HG02885 (cell line): ENCODE measurements around the gene SLN.
"Not testable (repeated sequence)": the region's sequence is repeated elsewhere in the genome, so short reads cannot be mapped to it uniquely, and the experiment has no call there.

Experiments
- ATAC-seq: cut with Tn5 transposase; IDR thresholded peaks from one replicate; pipeline ENCODE4 v1.9.1; 2021; ENCODE audit warnings: mild to moderate bottlenecking; ENCODE audit not compliant: unreplicated experiment, poor library complexity

The SLN gene

GRCh38 chr11:107711861-107712755 is at the start of gene SLN:
TSS of gene SLN (minus strand) at chr11:107712056.
- ATAC-seq: no peak

DNA sequence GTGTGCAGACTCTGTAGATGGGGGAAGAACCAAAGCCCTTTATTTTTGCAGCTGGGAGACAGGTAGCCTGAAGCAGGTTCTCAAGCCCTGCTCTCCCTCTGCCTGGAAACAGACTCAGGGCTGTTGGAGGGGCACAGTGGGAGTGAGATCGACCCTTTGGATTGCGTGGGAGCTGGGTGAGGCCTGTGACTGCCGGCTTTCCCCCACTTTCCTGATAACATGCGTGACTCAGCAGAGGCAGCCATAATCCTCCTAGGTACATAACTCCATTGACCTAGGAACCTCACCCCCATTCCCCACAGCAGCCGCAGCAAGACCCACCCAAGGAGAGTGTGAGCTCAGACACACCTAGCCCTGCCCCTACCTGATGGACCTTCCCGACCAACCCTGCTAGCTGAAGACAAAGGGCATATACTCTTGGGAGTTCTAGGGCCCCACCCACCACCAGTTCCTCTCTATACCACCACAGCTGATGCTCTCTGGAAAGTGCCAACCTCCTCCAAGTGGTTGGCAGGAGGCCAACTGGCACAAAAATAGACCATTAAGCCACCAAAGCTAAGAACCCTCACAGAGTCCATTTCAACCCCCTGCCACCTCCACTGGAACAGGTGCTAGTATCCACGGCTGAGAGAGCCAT is 47.0 kb upstream of the SLN start:
- not testable (repeated sequence) for ATAC-seq

- no peak for ATAC-seq
Observed at GRCh38 chr11:107757661-107758060, 45.8 kb upstream of the SLN start.

- no peak for ATAC-seq
Observed at GRCh38 chr11:107756553-107756952, 44.7 kb upstream of the SLN start.

- ATAC-seq: no peak
Observed at GRCh38 chr11:107752949-107753822, 41.3 kb upstream of the SLN start.

GRCh38 chr11:107752508-107752907 is 40.7 kb upstream of the SLN start:
- no peak for ATAC-seq

DNA sequence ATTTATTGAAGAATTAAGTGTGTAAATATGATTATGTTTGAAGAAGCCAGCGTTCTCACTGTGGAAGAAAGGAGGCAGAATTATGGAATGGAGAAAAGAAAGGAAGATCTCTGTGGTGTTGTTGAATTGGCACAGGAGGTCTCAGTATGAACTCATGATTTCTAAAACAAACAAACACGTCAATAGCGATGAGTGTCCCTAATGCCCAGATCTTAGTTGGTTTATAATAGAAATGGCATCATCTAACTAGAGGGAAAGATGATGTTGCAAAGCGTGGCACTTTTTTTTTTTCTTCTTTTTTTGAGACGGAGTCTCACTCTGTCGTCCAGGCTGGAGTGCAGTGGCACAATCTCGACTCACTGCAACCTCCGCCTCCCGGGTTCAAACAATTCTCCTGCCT is 39.2 kb upstream of the SLN start:
- ATAC-seq: no peak

GRCh38 chr11:107750313-107750712 is 38.5 kb upstream of the SLN start:
- ATAC-seq: no peak

DNA sequence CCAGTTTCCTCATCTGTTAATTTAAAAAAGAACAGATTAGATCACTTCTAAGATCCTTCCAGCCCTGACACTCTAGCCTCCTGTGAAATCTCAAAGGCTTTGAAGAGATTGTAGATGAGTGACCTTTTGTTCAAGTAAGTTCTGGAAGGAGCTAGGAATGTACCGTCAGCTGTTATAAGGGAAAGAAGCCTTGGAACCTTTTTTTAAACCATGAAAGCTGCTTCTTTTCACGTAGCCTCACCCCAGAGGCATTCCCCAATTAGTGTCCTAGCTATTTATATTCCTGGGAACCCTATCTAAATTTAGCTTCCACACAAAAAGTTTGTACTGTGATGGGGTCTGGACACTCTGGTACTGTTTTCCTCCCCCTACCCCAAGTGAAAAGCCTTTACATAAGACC is 35.8 kb upstream of the SLN start:
- no peak for ATAC-seq

- no peak for ATAC-seq
Observed at GRCh38 chr11:107744736-107745135, 32.9 kb upstream of the SLN start.

DNA sequence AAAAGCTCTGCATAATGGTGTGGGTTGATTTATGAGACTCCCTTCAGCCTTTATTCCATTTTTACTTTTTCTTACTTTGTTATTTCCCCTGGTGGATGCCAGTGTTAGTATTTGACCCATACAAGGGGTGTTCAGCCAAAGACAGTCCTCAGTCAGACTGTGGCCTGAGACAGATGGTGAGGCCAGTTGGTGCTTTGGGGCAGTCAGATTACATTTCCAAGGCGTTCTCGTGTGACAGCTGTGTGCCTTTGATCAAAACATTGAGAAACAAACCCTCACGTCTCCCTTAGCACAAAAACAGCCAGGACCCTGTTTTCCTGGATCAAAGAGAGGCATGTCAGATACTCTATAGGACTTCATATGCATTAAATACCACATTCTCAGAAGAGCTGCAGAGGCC is 31.3 kb upstream of the SLN start:
- ATAC-seq: no peak

DNA sequence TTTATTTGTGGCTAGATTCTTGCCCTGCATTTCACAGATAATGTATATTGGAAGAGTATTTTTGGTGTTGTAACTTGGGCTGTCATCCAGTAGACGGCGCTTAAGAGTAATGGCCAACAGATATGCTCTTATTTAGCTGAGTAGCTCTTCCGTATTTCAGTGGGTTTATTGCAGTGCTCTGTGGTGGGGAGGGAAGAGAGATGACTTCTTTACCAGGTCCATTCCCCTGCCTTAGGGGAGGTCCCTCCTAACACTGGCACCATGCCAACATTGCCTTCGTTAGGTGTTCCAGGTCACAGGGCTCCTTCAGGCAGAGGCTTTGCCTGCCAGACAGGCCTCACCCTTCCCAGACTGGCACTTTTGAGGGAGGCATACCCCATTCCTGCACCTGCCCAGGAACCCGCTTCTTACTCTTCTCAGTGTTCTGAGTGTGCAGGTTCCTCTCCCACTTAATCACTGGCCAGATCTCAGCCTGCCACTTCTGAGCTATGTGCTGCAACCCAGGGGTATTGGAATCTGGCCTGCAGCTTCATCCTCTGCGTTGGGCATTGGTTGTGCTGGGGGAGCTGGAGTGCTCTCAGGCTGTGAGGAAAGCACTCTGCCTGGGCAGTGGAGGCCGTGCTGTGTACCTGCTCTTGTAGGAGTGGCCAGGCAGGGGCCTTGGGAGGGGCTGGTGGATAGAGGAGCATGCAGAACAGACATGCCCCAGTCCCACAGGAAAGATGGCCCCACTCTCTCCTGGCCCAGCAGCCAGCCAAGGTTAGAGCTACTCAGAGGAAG is 29.4 kb upstream of the SLN start:
- ATAC-seq: peak; percentile 93

GRCh38 chr11:107740271-107740670 is 28.4 kb upstream of the SLN start:
- ATAC-seq: no peak

- no peak for ATAC-seq
Observed at GRCh38 chr11:107736546-107736945, 24.7 kb upstream of the SLN start.

DNA sequence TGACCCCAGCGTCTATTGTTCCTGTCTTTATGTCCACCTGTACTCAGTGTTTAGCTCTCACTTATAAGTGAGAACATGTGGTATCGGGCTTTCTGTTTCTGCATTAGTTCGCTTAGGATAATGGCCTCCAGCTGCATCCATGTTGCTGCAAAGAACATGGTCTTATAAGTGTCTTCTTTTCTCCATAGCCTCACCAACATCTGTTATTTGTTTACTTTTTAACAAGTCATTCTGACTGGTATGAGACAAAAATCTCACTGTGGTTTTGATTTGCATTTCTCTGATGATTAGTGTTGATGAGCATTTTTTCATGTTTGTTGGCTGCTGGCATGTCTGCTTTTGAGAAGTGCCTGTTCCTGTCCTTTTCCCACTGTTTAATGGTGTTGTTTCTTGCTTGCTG is 21.7 kb upstream of the SLN start:
- no peak for ATAC-seq

- ATAC-seq: no peak
Observed at GRCh38 chr11:107732689-107733051, 20.8 kb upstream of the SLN start.

DNA sequence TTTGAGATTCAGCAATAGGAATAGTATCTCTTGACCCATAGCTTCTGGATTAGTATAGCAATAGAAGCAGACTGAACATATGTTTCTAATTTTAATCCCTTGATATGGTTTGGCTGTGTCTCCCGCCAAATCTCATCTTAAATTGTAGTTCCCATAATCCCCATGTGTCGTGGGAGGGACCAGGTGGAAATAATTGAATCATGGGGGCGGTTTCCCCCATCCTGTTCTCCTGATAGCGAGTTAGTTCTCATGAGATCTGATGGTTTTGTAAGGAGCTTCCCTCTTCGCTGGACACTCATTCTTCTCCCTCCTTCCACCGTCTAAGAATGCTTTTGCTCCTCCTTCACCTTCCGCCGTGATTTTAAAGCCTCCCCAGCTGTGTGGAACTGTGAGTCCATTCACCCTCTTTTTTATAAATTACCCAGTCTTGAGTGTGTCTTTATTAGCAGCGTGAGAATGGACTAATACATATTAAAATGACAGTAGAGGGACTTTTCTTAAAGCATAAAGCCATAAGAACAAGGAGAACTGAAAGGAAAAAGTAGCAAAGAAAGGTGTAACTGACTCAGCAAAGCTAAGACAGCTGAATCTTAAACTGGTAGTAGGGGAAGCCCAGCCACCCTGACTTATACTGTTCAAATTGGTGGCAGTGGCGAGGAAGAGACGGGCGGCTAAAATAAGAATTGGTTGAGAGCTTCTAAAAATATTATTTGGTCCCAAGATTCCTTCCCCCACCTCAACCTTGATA is 20.3 kb upstream of the SLN start:
- peak; percentile 85 for ATAC-seq

GRCh38 chr11:107722662-107723061 is 10.8 kb upstream of the SLN start:
- no peak for ATAC-seq

DNA sequence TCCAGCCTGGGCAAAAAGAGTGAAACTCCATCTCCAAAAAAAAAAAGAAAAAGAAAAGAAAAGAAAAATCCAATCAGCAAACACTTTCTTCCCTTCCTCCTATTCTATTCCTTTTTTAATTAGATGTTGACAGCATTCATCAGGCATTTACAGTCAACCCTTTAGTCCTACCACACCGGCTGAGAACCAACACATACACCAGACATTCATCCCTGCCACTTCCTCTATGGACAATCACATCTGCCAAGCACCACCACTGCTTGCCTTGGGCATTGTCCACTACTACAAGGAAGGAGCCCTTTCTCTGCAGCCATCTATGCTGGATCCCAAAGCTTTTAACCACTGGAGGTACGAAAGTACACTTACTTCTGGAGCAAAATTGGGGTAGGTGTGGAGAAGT is 9.4 kb upstream of the SLN start:
- ATAC-seq: no peak
